ENCODE measurements around the gene ATOH1. TPM values are rescaled to one million over a fixed set of nuclear protein-coding genes. Genes with fewer than 3 reads are reported as not detected.

The ATOH1 gene
- total RNA-seq, 1 experiment from 2014 or later = not detected

GRCh38 chr4:93879919-93880318, 51.4 kb downstream of the ATOH1 start:
- Histone ChIP-seq H3K4me1 (ENCODE audit: insufficient read depth, low read length) (no peaks in the 10 kb centered on the region), H3K23me2 (ENCODE audit: insufficient read length, low read depth, low read length, poor library complexity, severe bottlenecking) (no peaks in the 10 kb centered on the region), H4K20me1 (ENCODE audit: control insufficient read depth, insufficient read depth, insufficient read length) (no peaks in the 10 kb centered on the region), H2BK120ac (ENCODE audit: low read depth, low read length, poor library complexity, severe bottlenecking) (no peak overlapping the region), H3K4me2 (ENCODE audit: insufficient read depth, insufficient read length, low read length) (no peak overlapping the region), H3K4ac (ENCODE audit: low read depth, low read length) (no peak overlapping the region), H2AK5ac (ENCODE audit: insufficient read length, low read length) (no peak overlapping the region), H2BK15ac (ENCODE audit: low read depth, low read length) (no peak overlapping the region), H2BK12ac (ENCODE audit: insufficient read length, low read depth, low read length) (no peak overlapping the region), H3K9me3 (ENCODE audit: control insufficient read depth, low read depth, low read length) (no peaks in the 10 kb centered on the region), H2AFZ (ENCODE audit: low read length) (no peak overlapping the region), H4K5ac (ENCODE audit: insufficient read length, low read depth, low read length) (no peak overlapping the region), H2BK20ac (ENCODE audit: low read depth, low read length, poor library complexity, severe bottlenecking) (no peak overlapping the region), H3K27me3 (ENCODE audit: insufficient read depth, low read length) (no peaks in the 10 kb centered on the region), H2BK5ac (ENCODE audit: insufficient read length, low read length) (no peak overlapping the region), H3K79me2 (ENCODE audit: insufficient read depth, low read length) (no peaks in the 10 kb centered on the region), H3K27ac (ENCODE audit: insufficient read length, low read depth, low read length) (no peak overlapping the region), H3K18ac (ENCODE audit: insufficient read length, low read depth, low read length) (no peak overlapping the region), H3K56ac (ENCODE audit: insufficient read length, low read depth, low read length) (no peak overlapping the region), H3K14ac (ENCODE audit: insufficient read depth, low read length) (no peak overlapping the region), H3K79me1 (ENCODE audit: insufficient read depth, low read depth, low read length, poor library complexity, severe bottlenecking) (no peaks in the 10 kb centered on the region), H3T11ph (ENCODE audit: low read length) (no peak overlapping the region), H3K23ac (ENCODE audit: insufficient read length, low read depth, low read length) (no peak overlapping the region), H3K9ac (ENCODE audit: extremely low read depth, insufficient read length, low read length) (no peak overlapping the region), H4K91ac (ENCODE audit: insufficient read length, low read depth, low read length) (no peak overlapping the region), H4K8ac (replicated peaks; ENCODE audit: insufficient read length, low read depth, low read length) (no peak overlapping the region)
- Mint-ChIP-seq H3K4me1 (no peaks in the 10 kb centered on the region; a peak in 1 of 4 replicates), H3K4me3 (no peak overlapping the region), H3K27me3 (ENCODE audit: low read depth) (peaks cover 4% of the 10 kb centered on the region), H3K36me3 (ENCODE audit: insufficient read depth in 1 of 3, low read depth in 3 of 3) (peaks cover 0 to 2% (median 0%) of the 10 kb centered on the region in 3 experiments; a peak in 1 of 7 replicates), H3K9me3 (no peaks in the 10 kb centered on the region), H3K27ac (no peak overlapping the region)
- DNase-seq = no peak
- 100% methylated on average over 2 of the region's 4 CpGs for WGBS (ENCODE audit: extremely low coverage, insufficient read length, low lambda C conversion rate)
- TF ChIP-seq, protein P1, sequence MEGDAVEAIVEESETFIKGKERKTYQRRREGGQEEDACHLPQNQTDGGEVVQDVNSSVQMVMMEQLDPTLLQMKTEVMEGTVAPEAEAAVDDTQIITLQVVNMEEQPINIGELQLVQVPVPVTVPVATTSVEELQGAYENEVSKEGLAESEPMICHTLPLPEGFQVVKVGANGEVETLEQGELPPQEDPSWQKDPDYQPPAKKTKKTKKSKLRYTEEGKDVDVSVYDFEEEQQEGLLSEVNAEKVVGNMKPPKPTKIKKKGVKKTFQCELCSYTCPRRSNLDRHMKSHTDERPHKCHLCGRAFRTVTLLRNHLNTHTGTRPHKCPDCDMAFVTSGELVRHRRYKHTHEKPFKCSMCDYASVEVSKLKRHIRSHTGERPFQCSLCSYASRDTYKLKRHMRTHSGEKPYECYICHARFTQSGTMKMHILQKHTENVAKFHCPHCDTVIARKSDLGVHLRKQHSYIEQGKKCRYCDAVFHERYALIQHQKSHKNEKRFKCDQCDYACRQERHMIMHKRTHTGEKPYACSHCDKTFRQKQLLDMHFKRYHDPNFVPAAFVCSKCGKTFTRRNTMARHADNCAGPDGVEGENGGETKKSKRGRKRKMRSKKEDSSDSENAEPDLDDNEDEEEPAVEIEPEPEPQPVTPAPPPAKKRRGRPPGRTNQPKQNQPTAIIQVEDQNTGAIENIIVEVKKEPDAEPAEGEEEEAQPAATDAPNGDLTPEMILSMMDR (conservative IDR thresholded peaks at IDR 0.05) = no peak

All from H9 (cell line).